SKM-1 treated with dmso at 0.1 percent for 144 hours (cell line): ENCODE measurements around the gene CEP162.
"Not testable (repeated sequence)": the region's sequence is repeated elsewhere in the genome, so short reads cannot be mapped to it uniquely, and the experiment has no call there.

ENCODE experiments used
- DNase-seq: peaks from one replicate; lab custom pipeline; 2025; ENCODE audit not compliant: unreplicated experiment; lab: John Stamatoyannopoulos, UW

The CEP162 gene

GRCh38 chr6:84227434-84228197 is at the start of gene CEP162:
Gene CEP162 (minus strand): TSS chr6:84227643. CDS start chr6:84226393, 1,250 bp downstream.
- DNase-seq: peak; percentile 92

GRCh38 chr6:84274856-84275255 is 47.4 kb upstream of the CEP162 start:
- no peak for DNase-seq

- DNase-seq: no peak
Measured at GRCh38 chr6:84273048-84273809, 45.8 kb upstream of the CEP162 start.

GRCh38 chr6:84272298-84272697 is 44.9 kb upstream of the CEP162 start:
- no peak for DNase-seq

- no peak for DNase-seq
Measured at GRCh38 chr6:84271061-84271716, 43.7 kb upstream of the CEP162 start.

GRCh38 chr6:84269947-84270733 is 42.7 kb upstream of the CEP162 start:
- no peak for DNase-seq

GRCh38 chr6:84268781-84269180 is 41.3 kb upstream of the CEP162 start:
- DNase-seq: no peak

GRCh38 chr6:84263557-84263956 is 36.1 kb upstream of the CEP162 start:
- no peak for DNase-seq

- DNase-seq: no peak
Measured at GRCh38 chr6:84260926-84261325, 33.5 kb upstream of the CEP162 start.

- no peak for DNase-seq
Measured at GRCh38 chr6:84260196-84260595, 32.8 kb upstream of the CEP162 start.

- no peak for DNase-seq
Measured at GRCh38 chr6:84258866-84259265, 31.4 kb upstream of the CEP162 start.

- DNase-seq: no peak
Measured at GRCh38 chr6:84258268-84258667, 30.8 kb upstream of the CEP162 start.

GRCh38 chr6:84255641-84256040 is 28.2 kb upstream of the CEP162 start:
- no peak for DNase-seq

- DNase-seq: no peak
Measured at GRCh38 chr6:84253380-84253779, 25.9 kb upstream of the CEP162 start.

GRCh38 chr6:84251891-84252539 is 24.6 kb upstream of the CEP162 start:
- DNase-seq: no peak

GRCh38 chr6:84249724-84250123 is 22.3 kb upstream of the CEP162 start:
- DNase-seq: no peak

- DNase-seq: not testable (repeated sequence)
Measured at GRCh38 chr6:84244416-84245081, 17.1 kb upstream of the CEP162 start.

- DNase-seq: no peak
Measured at GRCh38 chr6:84243240-84243639, 15.8 kb upstream of the CEP162 start.

- DNase-seq: no peak
Measured at GRCh38 chr6:84242265-84242664, 14.8 kb upstream of the CEP162 start.

- DNase-seq: no peak
Measured at GRCh38 chr6:84228198-84228543, 728 bp upstream of the CEP162 start.
